Subcutaneous adipose tissue (tissue), 4 donors: ENCODE data around the gene MUC5AC. TPM values are rescaled to one million over a fixed set of nuclear protein-coding genes. Genes with fewer than 3 reads are reported as not detected.

Experiments used
- total RNA-seq, 4 donors: library from RNA; depleted of rRNA; stranded (reverse); fragments of >200 nt; gene quantifications; one replicate each; pipeline ENCODE4 v1.1.0, GENCODE V29; 2016
- TF ChIP-seq, protein P1 (sequence below): fragments of 450-650 bp; IDR thresholded peaks from one replicate; pipeline ENCODE4 v1.5.1; 2016; ENCODE audit warnings: low read depth, mild to moderate bottlenecking, control low read depth, antibody characterized with exemption, moderate library complexity

Gene MUC5AC
- total RNA-seq, 4 donors from 2014 or later = not detected

DNA sequence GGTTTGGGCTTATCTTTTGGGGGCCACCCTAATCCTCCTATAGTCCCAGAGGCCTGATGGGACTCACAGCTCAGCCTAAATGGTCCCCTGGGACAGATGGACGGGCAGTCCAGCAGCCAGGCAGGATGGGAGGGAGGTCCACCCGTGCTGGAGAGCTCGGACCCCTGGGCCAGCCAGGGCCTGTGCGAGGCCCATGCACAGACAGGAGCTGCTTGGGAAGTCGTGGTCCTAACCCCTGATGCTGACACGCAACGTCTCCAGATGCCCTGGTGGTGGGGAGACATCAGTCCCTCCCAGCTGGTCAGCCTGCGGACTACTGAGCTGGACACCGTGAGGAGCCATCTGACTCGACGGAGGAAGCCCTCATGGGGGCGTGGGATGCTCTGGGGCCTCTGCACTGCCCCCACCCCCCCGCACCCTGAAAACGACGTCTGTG is 31.2 kb upstream of the MUC5AC start:
- TF ChIP-seq, protein P1, sequence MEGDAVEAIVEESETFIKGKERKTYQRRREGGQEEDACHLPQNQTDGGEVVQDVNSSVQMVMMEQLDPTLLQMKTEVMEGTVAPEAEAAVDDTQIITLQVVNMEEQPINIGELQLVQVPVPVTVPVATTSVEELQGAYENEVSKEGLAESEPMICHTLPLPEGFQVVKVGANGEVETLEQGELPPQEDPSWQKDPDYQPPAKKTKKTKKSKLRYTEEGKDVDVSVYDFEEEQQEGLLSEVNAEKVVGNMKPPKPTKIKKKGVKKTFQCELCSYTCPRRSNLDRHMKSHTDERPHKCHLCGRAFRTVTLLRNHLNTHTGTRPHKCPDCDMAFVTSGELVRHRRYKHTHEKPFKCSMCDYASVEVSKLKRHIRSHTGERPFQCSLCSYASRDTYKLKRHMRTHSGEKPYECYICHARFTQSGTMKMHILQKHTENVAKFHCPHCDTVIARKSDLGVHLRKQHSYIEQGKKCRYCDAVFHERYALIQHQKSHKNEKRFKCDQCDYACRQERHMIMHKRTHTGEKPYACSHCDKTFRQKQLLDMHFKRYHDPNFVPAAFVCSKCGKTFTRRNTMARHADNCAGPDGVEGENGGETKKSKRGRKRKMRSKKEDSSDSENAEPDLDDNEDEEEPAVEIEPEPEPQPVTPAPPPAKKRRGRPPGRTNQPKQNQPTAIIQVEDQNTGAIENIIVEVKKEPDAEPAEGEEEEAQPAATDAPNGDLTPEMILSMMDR = no peak

GRCh38 chr11:1126935-1127663 is 30.7 kb upstream of the MUC5AC start:
- TF ChIP-seq, protein P1 = no peak

- TF ChIP-seq, protein P1 = no peak
Measured at GRCh38 chr11:1127664-1128162, 30.0 kb upstream of the MUC5AC start.

DNA sequence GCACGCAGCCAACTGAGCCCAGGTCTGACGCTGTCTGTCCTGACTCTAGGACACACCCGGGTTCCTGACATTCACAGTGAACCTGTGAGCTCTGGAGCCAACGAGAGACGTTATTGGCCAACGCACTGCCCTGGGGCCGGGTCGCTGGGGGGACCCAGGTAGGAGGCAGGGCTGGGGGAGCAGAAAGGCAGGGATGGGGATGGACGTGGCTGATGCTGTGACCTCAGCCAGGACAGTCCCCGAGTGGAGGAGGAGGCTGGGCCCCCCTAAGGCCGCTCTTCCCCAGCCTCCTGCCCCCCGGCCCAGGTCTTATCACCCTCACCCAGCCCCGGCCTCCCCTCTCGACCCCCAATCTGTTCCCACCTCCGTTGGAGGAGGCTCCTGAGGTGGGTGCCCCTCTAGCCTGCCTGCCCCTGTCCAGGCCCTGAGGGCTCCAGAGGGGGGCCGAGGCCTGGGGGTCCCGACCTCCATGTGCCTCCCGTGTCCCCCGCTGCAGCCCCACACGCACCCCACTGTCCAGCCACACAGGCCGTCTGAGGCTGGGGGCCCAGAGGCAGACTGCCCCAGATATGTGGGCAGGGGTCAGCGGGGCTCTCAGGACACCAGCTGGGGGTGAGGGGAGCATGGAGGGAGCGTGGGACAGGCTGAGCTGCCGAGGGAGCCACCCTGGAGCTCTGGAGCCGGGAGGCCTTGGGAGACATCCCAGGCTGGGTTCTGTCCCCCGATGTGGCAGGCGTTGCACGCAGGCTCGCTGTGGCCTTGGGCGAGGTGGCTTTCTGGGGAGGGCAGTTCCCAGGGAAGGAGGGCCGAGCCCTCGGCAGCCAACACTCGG is 29.2 kb upstream of the MUC5AC start:
- TF ChIP-seq, protein P1 = no peak

DNA sequence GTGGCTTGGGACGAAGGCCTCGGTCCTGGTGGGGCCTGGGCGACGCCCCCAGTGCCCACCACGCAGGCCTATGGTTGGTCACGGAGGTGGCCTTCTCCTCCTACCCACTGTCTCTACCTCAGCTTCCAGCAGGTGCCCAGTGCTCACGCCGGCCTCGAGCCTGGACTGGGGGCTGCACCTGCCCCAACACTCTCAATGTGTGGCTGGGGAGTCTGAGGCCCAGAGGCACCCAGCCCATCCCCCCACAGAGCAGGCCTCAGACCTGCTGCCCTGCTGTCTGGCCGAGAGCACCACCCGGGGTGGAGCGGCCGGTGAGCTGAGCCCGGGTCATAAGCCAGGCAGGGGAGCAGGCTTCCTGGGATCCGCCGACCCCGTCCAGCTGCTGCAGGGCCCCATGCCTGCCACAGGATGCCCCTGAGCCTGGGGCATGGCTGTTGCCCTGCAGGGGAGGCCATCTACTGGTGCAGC is 28.6 kb upstream of the MUC5AC start:
- TF ChIP-seq, protein P1 = no peak

GRCh38 chr11:1129611-1130160 is 28.1 kb upstream of the MUC5AC start:
- TF ChIP-seq, protein P1 = no peak
